ENCODE measurements around the gene RIBC2.

RIBC2 gene

GRCh38 chr22:45455212-45455611 is 41.7 kb downstream of the RIBC2 start:
- Histone ChIP-seq H3K9me2 (replicated peaks; ENCODE audit: low read depth, low read length) (no peaks in the 10 kb centered on the region), H2AFZ (ENCODE audit: low read length) (no peak overlapping the region), H3K9me3 (ENCODE audit: insufficient read depth, low read depth, low read length) (no peaks in the 10 kb centered on the region), H3K9ac (ENCODE audit: low read depth, low read length, poor library complexity, severe bottlenecking) (no peak overlapping the region), H3K4me3 (ENCODE audit: low read length, poor library complexity, severe bottlenecking) (no peak overlapping the region), H3K27me3 (ENCODE audit: insufficient read depth, low read length, poor library complexity, severe bottlenecking) (no peaks in the 10 kb centered on the region), H3K79me2 (ENCODE audit: insufficient read depth, low read length) (no peaks in the 10 kb centered on the region), H3F3A (ENCODE audit: low read depth) (no peaks in the 10 kb centered on the region), H3K4me2 (ENCODE audit: low read depth, low read length, poor library complexity, severe bottlenecking) (no peak overlapping the region), H3K4me1 (ENCODE audit: insufficient read depth, low read length, poor library complexity, severe bottlenecking) (no peaks in the 10 kb centered on the region), H4K20me1 (ENCODE audit: insufficient read depth, low read length, poor library complexity, severe bottlenecking) (no peaks in the 10 kb centered on the region), H3K36me3 (ENCODE audit: insufficient read depth, low read length) (no peaks in the 10 kb centered on the region)
- no peak for TF ChIP-seq EZH2phosphoT487 (IDR thresholded peaks at IDR 0.05; ENCODE audit: borderline replicate concordance)
- TF ChIP-seq CTCF (conservative IDR thresholded peaks at IDR 0.05; ENCODE audit: low read length), result no peak

- no peak overlapping the region for H3K4me2 ChIP-seq (ENCODE audit: low read depth, low read length, poor library complexity, severe bottlenecking)
- H3F3A ChIP-seq (ENCODE audit: low read depth), result no peaks in the 10 kb centered on the region
- H3K9me2 ChIP-seq (replicated peaks; ENCODE audit: low read depth, low read length), result no peaks in the 10 kb centered on the region
- TF ChIP-seq EZH2phosphoT487 (IDR thresholded peaks at IDR 0.05; ENCODE audit: borderline replicate concordance), result no peak
- no peak for TF ChIP-seq CTCF (conservative IDR thresholded peaks at IDR 0.05; ENCODE audit: low read length)
- H2AFZ ChIP-seq (ENCODE audit: low read length), result no peak overlapping the region
- H3K4me3 ChIP-seq (ENCODE audit: low read length, poor library complexity, severe bottlenecking), result no peak overlapping the region
- no peaks in the 10 kb centered on the region for H4K20me1 ChIP-seq (ENCODE audit: insufficient read depth, low read length, poor library complexity, severe bottlenecking)
- no peaks in the 10 kb centered on the region for H3K27me3 ChIP-seq (ENCODE audit: insufficient read depth, low read length, poor library complexity, severe bottlenecking)
- H3K4me1 ChIP-seq (ENCODE audit: insufficient read depth, low read length, poor library complexity, severe bottlenecking), result no peaks in the 10 kb centered on the region
- no peaks in the 10 kb centered on the region for H3K9me3 ChIP-seq (ENCODE audit: insufficient read depth, low read depth, low read length)
- no peaks in the 10 kb centered on the region for H3K36me3 ChIP-seq (ENCODE audit: insufficient read depth, low read length)
- no peaks in the 10 kb centered on the region for H3K79me2 ChIP-seq (ENCODE audit: insufficient read depth, low read length)
- no peak overlapping the region for H3K9ac ChIP-seq (ENCODE audit: low read depth, low read length, poor library complexity, severe bottlenecking)
Measured at GRCh38 chr22:45455621-45456020, 42.1 kb downstream of the RIBC2 start.

- no peak for TF ChIP-seq EZH2phosphoT487 (IDR thresholded peaks at IDR 0.05; ENCODE audit: borderline replicate concordance)
- no peak for TF ChIP-seq CTCF (conservative IDR thresholded peaks at IDR 0.05; ENCODE audit: low read length)
- Histone ChIP-seq H3K27me3 (ENCODE audit: insufficient read depth, low read length, poor library complexity, severe bottlenecking) (no peaks in the 10 kb centered on the region), H3K36me3 (ENCODE audit: insufficient read depth, low read length) (no peaks in the 10 kb centered on the region)
Measured at GRCh38 chr22:45456811-45457210, 43.3 kb downstream of the RIBC2 start.

More at GRCh38 chr22:45456811-45457210, 43.3 kb downstream of the RIBC2 start:
- Histone ChIP-seq H3K9ac (ENCODE audit: low read depth, low read length, poor library complexity, severe bottlenecking) (no peak overlapping the region), H3K4me2 (ENCODE audit: low read depth, low read length, poor library complexity, severe bottlenecking) (no peak overlapping the region), H2AFZ (ENCODE audit: low read length) (no peak overlapping the region), H3K79me2 (ENCODE audit: insufficient read depth, low read length) (no peaks in the 10 kb centered on the region), H3K9me3 (ENCODE audit: insufficient read depth, low read depth, low read length) (no peaks in the 10 kb centered on the region), H4K20me1 (ENCODE audit: insufficient read depth, low read length, poor library complexity, severe bottlenecking) (no peaks in the 10 kb centered on the region), H3K9me2 (replicated peaks; ENCODE audit: low read depth, low read length) (no peaks in the 10 kb centered on the region), H3F3A (ENCODE audit: low read depth) (no peaks in the 10 kb centered on the region), H3K4me1 (ENCODE audit: insufficient read depth, low read length, poor library complexity, severe bottlenecking) (no peaks in the 10 kb centered on the region), H3K4me3 (ENCODE audit: low read length, poor library complexity, severe bottlenecking) (no peak overlapping the region)

All from Loucy (cell line).